ENCODE data around the gene NTSR2.

DNA sequence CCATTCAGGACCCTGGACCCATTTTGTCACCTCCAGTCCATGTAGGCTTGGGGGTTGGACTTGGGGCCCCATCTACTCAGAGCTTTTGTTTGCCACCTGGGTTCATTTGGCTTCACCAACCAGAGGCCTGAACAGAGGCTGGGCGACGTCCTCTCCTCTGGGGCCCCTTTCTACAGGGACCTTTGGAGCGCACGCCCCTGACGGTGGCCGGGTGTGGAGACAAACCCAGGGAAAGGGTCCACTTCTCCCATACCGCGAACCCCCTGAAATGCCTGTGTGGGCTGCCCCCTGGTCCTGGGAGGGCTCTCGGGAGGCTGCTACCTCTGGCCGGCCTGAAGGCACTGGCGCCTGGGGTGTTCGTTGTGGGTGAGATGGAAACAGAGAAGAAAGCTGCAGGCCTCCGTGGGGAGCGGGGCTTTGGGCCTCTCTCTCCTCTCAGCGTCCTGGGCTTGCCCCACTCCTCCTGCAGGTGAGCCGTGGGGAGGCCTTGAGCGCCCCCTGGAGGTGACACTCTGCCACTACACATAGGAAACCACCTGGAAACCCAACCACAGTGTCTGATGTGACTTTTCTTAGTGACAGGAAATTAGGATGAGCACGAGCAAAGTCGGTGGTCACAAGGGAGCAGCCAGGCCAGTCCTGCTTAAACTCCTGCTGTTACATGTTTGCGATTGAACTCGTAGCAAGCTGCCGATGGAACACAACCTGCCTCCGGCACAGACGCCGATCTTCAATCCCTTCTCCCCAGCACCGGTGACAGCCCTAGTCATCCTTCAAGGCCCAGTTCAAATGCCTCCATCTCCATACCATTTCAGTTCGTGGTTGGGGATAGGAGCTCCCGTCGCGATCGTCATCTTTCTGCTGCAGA, 12.0 kb upstream of the NTSR2 start:
- TF ChIP-seq, protein P1, sequence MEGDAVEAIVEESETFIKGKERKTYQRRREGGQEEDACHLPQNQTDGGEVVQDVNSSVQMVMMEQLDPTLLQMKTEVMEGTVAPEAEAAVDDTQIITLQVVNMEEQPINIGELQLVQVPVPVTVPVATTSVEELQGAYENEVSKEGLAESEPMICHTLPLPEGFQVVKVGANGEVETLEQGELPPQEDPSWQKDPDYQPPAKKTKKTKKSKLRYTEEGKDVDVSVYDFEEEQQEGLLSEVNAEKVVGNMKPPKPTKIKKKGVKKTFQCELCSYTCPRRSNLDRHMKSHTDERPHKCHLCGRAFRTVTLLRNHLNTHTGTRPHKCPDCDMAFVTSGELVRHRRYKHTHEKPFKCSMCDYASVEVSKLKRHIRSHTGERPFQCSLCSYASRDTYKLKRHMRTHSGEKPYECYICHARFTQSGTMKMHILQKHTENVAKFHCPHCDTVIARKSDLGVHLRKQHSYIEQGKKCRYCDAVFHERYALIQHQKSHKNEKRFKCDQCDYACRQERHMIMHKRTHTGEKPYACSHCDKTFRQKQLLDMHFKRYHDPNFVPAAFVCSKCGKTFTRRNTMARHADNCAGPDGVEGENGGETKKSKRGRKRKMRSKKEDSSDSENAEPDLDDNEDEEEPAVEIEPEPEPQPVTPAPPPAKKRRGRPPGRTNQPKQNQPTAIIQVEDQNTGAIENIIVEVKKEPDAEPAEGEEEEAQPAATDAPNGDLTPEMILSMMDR (IDR thresholded peaks at IDR 0.05): peak in 5 of 7 experiments; percentile 23 to 71 (median 60)
- TF ChIP-seq POLR2AphosphoS5 (IDR thresholded peaks at IDR 0.05) (no peak), POLR2A (IDR thresholded peaks at IDR 0.05) (no peak)
